Muscle of back (tissue), 11 donors: ENCODE data around the gene CETP. TPM values are rescaled to one million over a fixed set of nuclear protein-coding genes. Genes with fewer than 3 reads are reported as not detected.
"Not testable (repeated sequence)": the region's sequence is repeated elsewhere in the genome, so short reads cannot be mapped to it uniquely, and the experiment has no call there.

Experiments used
- DNase-seq, 3 donors: peaks; one replicate each; pipeline versions ENCODE4 v3.0.0 to v3.0.0-alpha.2; 2013
- polyA plus RNA-seq, 10 donors: library from polyadenylated mRNA; unstranded; fragments of 120-200 nt; gene quantifications; one replicate each; pipeline ENCODE4 v1.2.1, GENCODE V29; 2013; ENCODE audit not compliant: insufficient read length in 10 of 10

CETP gene
- polyA plus RNA-seq, 10 donors = 5.0 to 10.3 (median 6.9) TPM

DNA sequence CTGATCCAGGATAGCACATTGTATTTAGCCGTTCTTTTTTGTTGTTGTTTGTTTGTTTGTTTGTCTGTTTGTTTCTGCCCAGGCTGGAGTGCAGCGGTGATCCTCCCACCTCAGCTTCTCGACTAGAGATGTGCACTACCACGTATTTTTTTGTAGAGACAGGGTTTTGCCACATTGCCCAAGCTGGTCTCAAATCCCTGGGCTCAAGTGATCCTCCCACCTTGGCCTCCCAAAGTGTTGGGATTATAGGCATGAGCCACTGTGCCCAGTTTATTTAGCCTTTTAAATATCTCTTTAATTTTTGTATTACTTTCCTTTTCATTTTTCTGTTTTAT, 18.4 kb downstream of the CETP start:
- DNase-seq = no peak

GRCh38 chr16:56980792-56981724, 19.3 kb downstream of the CETP start:
- DNase-seq = peak in 1 of 3 donors; percentile 47

DNA sequence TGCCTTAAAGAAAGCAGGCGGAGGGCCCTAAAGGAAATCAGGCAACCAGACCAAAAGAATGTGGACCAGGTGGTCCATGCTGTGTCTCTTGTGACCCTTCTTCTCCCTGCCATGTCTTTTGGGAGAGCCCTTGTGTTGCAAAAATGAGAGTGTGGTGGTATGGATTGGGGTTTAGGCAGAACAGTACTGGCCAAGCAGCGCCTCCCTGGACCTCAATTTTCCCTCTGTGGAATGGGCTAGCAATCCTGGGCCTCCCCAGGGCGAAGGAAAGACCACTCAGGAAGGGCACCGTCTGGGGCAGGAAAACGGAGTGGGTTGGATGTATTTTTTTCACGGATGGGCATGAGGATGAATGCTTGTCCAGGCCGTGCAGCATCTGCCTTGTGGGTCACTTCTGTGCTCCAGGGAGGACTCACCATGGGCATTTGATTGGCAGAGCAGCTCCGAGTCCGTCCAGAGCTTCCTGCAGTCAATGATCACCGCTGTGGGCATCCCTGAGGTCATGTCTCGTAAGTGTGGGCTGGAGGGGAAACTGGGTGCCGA, 20.1 kb downstream of the CETP start:
- DNase-seq = no peak

GRCh38 chr16:56982695-56983094, 20.9 kb downstream of the CETP start:
- DNase-seq = no peak

- DNase-seq = no peak
Observed at GRCh38 chr16:56983211-56983751, 21.5 kb downstream of the CETP start.

GRCh38 chr16:56984639-56985038, 22.9 kb downstream of the CETP start:
- no peak for DNase-seq

DNA sequence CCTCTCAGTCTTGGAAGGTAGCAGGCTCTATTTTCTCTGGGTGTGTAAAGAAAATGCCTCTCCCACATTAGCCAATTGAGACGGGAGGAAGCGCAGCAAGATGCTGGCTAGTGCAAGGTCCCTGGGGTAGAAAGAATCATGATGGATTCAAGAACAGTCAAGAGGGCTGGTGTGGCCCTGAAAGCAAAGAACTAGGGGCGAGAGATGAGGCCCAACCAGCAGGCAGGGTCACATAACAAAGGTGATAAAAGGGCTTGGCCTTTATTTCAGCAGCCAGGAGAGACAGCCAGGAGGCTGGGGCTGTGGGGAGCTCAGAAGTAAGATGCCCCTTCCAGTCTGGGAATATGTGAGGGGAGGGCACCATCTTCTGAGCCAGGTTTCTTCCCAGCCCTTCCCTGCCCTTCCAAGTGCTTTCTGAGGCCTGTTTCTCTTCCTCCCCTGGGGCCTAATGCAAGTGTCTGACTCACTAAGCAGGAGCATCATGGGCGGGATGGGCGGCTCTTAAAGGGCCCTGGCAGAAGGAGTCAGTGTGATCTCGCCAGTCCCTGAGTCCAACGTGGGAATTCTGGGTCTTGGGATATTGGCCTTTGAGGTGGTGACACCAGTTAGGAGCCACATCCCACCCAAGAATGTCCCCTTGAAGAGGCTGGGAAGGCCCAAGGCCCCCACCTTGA, 23.7 kb downstream of the CETP start:
- DNase-seq = peak in 2 of 3 donors; percentile 64 to 69

GRCh38 chr16:56985962-56986360, 24.2 kb downstream of the CETP start:
- DNase-seq = no peak

- DNase-seq = no peak
Observed at GRCh38 chr16:56986361-56986760, 24.6 kb downstream of the CETP start.

DNA sequence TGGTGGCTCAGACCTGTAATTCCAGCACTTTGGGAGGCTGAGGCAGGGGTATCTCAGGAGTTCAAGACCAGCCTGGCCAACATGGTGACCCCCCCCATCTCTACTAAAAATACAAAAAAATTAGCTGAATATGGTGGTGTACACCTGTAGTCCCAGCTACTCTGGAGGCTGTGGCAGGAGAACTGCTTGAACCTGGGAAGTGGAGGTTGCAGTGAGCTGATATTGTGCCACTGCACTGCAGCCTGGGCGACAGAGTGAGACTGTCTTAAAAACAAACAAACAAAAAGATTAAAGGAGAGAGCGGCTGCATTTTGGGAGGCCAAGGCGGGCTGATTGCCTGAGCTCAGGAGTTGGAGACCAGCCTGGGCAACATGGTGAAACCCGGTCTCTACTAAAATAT, 25.2 kb downstream of the CETP start:
- DNase-seq = not testable (repeated sequence)

GRCh38 chr16:56987692-56988091, 25.9 kb downstream of the CETP start:
- DNase-seq = no peak

GRCh38 chr16:56988161-56988947, 26.6 kb downstream of the CETP start:
- DNase-seq = no peak

GRCh38 chr16:56988948-56989945, 27.5 kb downstream of the CETP start, which contains the start of gene NLRC5:
TSS of gene NLRC5 (plus strand) at chr16:56989557. CDS start at chr16:57020713, 31,156 bp downstream.
- peak; percentile 74 to 94 (median 75) for DNase-seq

GRCh38 chr16:56989988-56990387, 28.2 kb downstream of the CETP start:
- no peak for DNase-seq

DNA sequence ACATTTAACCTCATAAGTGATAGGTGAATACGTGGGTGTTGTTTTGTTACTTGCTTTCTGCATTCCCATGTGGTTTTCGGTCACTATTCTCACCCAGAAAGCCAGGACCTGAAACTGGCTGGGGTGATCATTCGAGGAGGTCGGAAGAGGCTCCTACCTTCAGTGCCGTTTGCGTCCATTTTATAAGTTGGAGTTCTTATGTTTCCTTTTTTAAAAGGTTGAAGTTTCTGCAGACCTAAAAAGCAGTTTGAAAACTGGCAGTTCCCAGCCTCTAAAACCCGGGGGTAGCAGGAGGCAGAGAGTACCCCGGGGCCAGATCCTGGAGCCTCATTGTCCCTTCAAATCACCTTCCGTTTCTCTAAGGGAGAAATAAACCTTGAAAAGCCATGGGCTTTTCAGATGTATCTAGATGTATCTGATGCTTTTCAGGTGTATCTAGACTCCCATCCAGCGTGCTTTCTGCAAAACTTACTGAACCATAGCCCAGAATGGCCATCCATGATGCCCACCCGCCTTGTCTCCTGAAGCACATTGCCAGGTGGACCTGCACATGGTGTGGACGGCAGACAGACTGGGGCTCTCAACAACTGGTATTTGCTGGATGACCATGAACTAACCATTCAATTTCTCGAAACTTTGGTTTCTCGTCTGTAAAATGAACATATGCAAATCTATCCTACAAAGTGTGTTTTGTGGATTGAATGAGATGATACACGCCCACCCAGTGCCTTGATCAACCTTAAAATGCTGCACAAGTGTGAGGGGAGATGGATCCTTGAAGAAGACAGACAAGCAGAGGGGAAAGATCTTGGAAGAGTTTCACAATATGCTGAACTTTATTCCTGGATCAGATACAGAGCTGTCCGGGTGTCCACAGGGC, 28.9 kb downstream of the CETP start:
- DNase-seq = no peak

- not testable (repeated sequence) for DNase-seq
Observed at GRCh38 chr16:56992431-56992830, 30.7 kb downstream of the CETP start.

DNA sequence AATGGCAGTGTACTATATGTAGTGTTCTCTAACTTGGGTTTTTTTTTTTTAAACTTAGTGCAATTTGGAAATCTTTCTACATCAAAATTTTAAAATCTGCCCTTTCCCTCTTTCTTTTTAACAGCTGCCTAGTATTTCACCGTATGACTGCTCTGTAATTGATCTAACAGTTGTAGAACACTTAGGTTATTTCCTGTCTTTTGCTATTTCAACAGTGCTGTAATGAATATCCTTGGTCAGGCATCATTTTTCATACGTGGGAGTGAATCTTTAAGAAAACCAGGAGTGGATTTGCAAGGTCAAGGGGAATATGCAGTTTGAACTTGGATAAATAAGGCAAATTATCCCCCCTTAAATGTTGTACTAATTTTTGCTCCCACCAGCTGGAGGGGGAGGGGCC, 31.5 kb downstream of the CETP start:
- no peak for DNase-seq

DNA sequence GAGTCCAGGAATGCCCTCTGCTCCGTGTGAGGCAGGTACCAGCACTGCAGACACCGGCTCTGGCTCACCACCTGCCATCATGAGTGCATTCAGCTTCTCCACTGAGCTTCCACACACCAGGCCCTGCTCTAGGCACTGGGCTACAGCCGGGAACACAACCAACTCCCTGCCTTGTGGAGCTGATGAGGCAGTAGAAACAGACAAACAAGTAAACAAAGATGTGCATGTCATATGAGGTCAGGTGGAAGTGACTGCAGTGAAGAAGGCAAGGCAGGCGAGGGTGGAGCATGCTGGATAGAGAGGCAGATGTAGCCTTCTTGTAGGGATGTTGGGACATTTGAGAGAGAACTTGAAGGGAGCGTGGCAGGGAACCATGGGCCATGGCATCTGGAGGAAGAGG, 32.6 kb downstream of the CETP start:
- no peak for DNase-seq

- DNase-seq = no peak
Observed at GRCh38 chr16:56995136-56995805, 33.5 kb downstream of the CETP start.
